Osteocyte (in vitro differentiated cells): ENCODE results near the gene FANCC. TPM values are rescaled to one million over a fixed set of nuclear protein-coding genes. Genes with fewer than 3 reads are reported as not detected.

Source experiments
- DNase-seq: peaks from one replicate; pipeline ENCODE4 v3.0.0; 2021; ENCODE audit warnings: mixed read lengths; ENCODE audit not compliant: unreplicated experiment; ENCODE audit errors: extremely low spot score
- H3K27ac Mint-ChIP-seq: one replicate; pipeline ENCODE4 v1.8.0; 2021; ENCODE audit warnings: mild to moderate bottlenecking, mixed read lengths; ENCODE audit not compliant: unreplicated experiment
- H3K27me3 Mint-ChIP-seq: one replicate; pipeline ENCODE4 v1.8.0; 2021; ENCODE audit warnings: mixed read lengths; ENCODE audit not compliant: unreplicated experiment
- H3K36me3 Mint-ChIP-seq: one replicate; pipeline ENCODE4 v1.8.0; 2021; ENCODE audit warnings: mixed read lengths; ENCODE audit not compliant: unreplicated experiment
- H3K4me1 Mint-ChIP-seq: one replicate; pipeline ENCODE4 v1.8.0; 2021; ENCODE audit warnings: mixed read lengths; ENCODE audit not compliant: unreplicated experiment
- H3K4me3 Mint-ChIP-seq: one replicate; pipeline ENCODE4 v1.8.0; 2021; ENCODE audit warnings: mild to moderate bottlenecking, moderate library complexity, mixed read lengths; ENCODE audit not compliant: unreplicated experiment
- H3K9me3 Mint-ChIP-seq: one replicate; pipeline ENCODE4 v1.8.0; 2021; ENCODE audit warnings: mixed read lengths; ENCODE audit not compliant: unreplicated experiment
- total RNA-seq: library from RNA; stranded (reverse); gene quantifications from 2 replicates; pipeline ENCODE4 v1.2.1, GENCODE V29; 2021
- TF ChIP-seq, protein P1 (sequence below): fragments of 200-600 bp; sonication (generic); IDR thresholded peaks from 2 replicates; pipeline ENCODE4 v1.5.0; 2021; ENCODE audit warnings: antibody characterized with exemption, mild to moderate bottlenecking, moderate library complexity

The FANCC gene
- total RNA-seq, 1 donor from 2014 or later, result 12.3 TPM

DNA sequence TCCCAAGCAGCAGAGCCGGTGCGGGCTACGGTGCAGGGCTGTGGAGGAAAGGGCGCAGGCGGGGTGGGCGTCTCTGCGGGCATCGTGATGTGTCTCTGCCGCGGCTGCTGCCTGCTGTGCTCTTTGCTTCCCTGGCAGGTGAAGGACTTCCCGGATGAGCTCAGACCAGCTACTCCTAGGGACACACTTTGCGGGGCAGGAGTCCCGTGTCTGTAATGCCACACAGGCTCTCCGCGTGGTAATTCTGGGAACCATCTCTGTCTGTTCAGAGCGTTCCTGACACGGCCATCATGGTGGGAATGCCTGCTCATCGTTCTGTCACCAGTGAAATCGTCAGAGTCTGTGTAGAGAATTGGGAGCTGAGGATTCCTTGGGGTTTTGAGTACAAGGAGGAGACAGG is 235.5 kb downstream of the FANCC start:
- H3K4me3 Mint-ChIP-seq, result no peak overlapping the region

DNA sequence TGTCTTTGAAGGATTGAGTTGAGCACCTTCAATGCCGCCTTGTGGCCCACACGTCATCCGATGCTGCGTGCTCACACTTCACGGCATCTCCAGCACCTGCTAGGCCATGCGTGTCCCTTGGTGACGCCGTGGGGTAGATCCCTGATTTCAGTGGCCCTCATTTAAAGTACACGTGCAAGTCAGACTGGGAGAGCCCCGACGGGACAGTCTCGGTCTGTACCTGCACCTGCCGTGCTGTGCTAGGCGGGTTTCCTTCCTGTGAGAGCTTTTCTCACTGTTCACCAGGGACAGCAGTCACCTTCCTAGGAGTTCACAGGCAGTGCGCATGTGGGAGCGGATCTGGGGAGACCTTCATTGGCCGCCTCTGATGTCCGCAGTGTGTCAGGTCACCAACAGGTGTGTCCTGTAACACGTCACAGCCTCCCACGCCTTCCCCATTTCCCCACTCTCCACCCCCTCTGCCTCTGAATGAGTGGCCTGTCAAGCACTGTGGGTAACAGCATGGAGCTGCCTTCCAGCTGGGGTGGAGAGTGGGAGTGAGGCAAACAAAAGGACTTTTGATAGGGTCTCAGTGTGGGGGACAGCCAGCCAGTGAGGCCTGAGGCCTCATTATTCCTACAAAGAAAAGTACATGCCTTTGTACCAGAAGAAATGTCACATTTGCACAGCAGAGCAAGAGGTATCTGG is 236.4 kb downstream of the FANCC start:
- Mint-ChIP-seq H3K9me3 (no peaks in the 10 kb centered on the region), H3K4me3 (no peak overlapping the region), H3K27me3 (no peaks in the 10 kb centered on the region), H3K27ac (no peak overlapping the region), H3K36me3 (peaks cover 63% of the 10 kb centered on the region), H3K4me1 (peaks cover 36% of the 10 kb centered on the region)
- DNase-seq, result no peak
- TF ChIP-seq, protein P1, sequence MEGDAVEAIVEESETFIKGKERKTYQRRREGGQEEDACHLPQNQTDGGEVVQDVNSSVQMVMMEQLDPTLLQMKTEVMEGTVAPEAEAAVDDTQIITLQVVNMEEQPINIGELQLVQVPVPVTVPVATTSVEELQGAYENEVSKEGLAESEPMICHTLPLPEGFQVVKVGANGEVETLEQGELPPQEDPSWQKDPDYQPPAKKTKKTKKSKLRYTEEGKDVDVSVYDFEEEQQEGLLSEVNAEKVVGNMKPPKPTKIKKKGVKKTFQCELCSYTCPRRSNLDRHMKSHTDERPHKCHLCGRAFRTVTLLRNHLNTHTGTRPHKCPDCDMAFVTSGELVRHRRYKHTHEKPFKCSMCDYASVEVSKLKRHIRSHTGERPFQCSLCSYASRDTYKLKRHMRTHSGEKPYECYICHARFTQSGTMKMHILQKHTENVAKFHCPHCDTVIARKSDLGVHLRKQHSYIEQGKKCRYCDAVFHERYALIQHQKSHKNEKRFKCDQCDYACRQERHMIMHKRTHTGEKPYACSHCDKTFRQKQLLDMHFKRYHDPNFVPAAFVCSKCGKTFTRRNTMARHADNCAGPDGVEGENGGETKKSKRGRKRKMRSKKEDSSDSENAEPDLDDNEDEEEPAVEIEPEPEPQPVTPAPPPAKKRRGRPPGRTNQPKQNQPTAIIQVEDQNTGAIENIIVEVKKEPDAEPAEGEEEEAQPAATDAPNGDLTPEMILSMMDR, result no peak

More for the DNA sequence above, 235.5 kb downstream of the FANCC start:
- H3K27ac Mint-ChIP-seq, result peak overlapping the region; percentile 31
- H3K9me3 Mint-ChIP-seq, result no peaks in the 10 kb centered on the region
- peaks cover 64% of the 10 kb centered on the region for H3K36me3 Mint-ChIP-seq
- peaks cover 39% of the 10 kb centered on the region for H3K4me1 Mint-ChIP-seq
- DNase-seq, result no peak
- no peaks in the 10 kb centered on the region for H3K27me3 Mint-ChIP-seq
- TF ChIP-seq, protein P1, result no peak

DNA sequence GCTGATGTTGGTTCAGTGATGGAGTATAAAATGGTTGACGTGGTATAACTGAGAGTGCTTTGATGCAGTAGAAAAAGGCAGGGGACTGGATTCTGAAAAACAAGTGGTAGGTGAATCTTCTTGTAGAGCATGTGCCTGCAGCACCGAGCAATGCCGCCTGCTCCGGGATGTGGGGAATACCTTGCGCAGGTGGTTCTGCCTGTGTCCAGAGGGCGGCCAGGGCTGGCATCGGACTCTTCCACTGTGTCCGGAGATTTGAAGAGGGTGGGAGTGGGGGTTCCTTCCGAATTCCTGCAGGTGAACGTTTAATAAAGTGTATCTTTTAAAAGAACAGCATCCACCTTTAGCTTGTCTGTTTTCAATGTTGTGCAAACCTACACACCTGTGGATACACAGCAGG is 238.0 kb downstream of the FANCC start:
- peaks cover 68% of the 10 kb centered on the region for H3K36me3 Mint-ChIP-seq
- H3K9me3 Mint-ChIP-seq, result no peaks in the 10 kb centered on the region
- TF ChIP-seq, protein P1, result no peak
- no peaks in the 10 kb centered on the region for H3K27me3 Mint-ChIP-seq
- no peak overlapping the region for H3K4me3 Mint-ChIP-seq
- peaks cover 38% of the 10 kb centered on the region for H3K4me1 Mint-ChIP-seq
- H3K27ac Mint-ChIP-seq, result peak overlapping the region; percentile 59
- DNase-seq, result no peak

DNA sequence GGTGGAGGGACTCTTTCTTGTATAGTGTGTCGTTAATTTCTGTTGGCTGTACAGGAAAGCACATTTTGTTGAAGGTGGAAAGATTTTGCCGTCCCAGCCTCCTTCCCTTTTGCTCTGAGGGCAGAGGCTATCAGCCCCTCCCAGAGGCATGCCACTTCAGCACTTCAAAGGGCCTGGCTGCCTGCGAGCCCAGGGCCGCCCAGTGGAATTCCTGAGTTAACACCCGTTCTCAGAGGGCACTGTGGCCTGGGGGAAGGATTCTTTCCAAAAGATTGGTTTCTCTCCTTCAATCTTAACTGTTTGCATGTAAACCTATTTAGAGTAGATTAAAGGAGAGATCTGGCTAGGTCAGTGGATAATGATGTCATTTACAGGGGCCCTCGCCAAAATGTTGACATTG is 238.6 kb downstream of the FANCC start:
- Mint-ChIP-seq H3K27ac (peak overlapping the region; percentile 59), H3K4me3 (no peak overlapping the region), H3K4me1 (peaks cover 38% of the 10 kb centered on the region), H3K36me3 (peaks cover 67% of the 10 kb centered on the region), H3K27me3 (no peaks in the 10 kb centered on the region), H3K9me3 (no peaks in the 10 kb centered on the region)
- no peak for DNase-seq
- TF ChIP-seq, protein P1, result no peak

DNA sequence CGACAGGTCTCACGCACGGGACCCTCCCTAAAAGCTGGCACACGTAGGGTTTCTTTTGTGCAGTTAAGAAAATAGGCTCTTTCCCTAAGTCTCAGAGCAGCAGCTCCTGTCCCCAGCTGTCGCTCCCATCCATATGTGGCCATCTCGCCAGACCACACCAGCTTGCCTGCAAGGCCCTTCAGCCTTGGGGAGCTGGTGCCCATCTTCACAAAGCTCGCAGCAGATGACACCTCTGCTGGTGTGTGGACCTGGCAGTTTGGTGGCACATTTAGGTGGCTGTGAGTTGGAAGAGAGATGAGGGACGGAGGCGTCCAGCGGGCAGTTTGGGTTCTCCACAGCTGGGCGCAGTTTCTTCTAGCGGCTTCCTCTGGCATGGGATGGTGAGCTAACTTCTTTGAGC is 239.0 kb downstream of the FANCC start:
- H3K36me3 Mint-ChIP-seq, result peaks cover 65% of the 10 kb centered on the region
- TF ChIP-seq, protein P1, result no peak
- H3K27ac Mint-ChIP-seq, result peak overlapping the region; percentile 59
- DNase-seq, result no peak
- H3K4me3 Mint-ChIP-seq, result no peak overlapping the region
- no peaks in the 10 kb centered on the region for H3K9me3 Mint-ChIP-seq
- peaks cover 38% of the 10 kb centered on the region for H3K4me1 Mint-ChIP-seq
- no peaks in the 10 kb centered on the region for H3K27me3 Mint-ChIP-seq
